IPS-15b (cell line): Measurements from ENCODE around the gene FOXB1.

Source experiments
- H3K27me3 ChIP-seq: one replicate; pipeline ENCODE4 v1.6.1; 2013; ENCODE audit warnings: low read length; ENCODE audit not compliant: control insufficient read depth, insufficient read depth
- H3K36me3 ChIP-seq: one replicate; pipeline ENCODE4 v1.6.1; 2013; ENCODE audit warnings: low read length; ENCODE audit not compliant: control insufficient read depth, insufficient read depth
- H3K4me1 ChIP-seq: one replicate; pipeline ENCODE4 v1.6.1; 2013; ENCODE audit warnings: mild to moderate bottlenecking, low read length; ENCODE audit not compliant: control insufficient read depth, insufficient read depth
- H3K4me3 ChIP-seq: one replicate; pipeline ENCODE4 v1.5.1; 2013; ENCODE audit warnings: low read depth, low read length
- H3K9ac ChIP-seq: one replicate; pipeline ENCODE4 v1.6.1; 2013; ENCODE audit warnings: low read depth, mild to moderate bottlenecking, low read length
- H3K9me3 ChIP-seq: one replicate; pipeline ENCODE4 v1.6.1; 2013; ENCODE audit warnings: mild to moderate bottlenecking, low read length; ENCODE audit not compliant: control insufficient read depth, insufficient read depth

FOXB1 gene

DNA sequence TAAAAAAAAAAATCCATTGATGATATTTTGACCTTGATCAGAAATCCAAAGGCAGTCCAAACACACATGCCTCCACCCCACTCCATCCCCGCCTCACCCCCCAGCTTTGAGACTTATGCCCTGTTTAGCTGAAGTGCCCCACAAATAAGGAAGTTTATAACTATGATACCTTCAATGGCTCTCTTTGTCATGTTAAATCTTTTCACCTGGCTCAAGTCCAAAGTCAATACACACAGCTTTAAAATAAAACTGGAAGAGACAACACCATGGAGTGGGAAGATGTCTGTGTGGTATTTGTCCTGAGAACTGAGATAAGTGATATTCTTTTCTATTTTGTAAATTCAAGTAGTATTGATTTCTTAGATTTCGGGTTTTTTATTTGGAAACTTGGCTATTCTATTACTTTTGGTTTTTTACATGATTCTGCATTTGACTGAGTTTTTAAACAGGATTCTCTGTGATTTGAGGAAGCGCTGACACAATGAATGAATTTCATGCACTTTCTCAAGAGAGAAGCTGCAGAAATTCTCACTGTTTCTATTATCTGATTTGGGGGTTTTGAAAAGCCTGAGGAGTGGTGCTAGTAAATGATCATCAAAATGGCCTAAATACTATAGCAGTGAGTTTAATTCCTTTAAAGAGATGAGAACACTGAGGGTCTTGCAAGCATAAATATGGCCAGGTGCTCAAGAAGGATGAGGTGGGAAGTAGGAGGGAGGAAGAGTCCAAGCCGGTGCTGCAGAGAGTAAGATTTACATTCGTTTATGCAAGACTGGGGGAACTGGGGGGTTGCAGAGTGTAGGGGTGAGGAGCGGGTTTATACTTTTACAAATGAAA is 5.2 kb downstream of the FOXB1 start:
- Histone ChIP-seq H3K4me3 (peak overlapping the region; percentile 21), H3K9ac (no peak overlapping the region), H3K27me3 (peaks cover 22% of the 10 kb centered on the region), H3K9me3 (no peaks in the 10 kb centered on the region), H3K4me1 (peaks cover 53% of the 10 kb centered on the region), H3K36me3 (no peaks in the 10 kb centered on the region)

DNA sequence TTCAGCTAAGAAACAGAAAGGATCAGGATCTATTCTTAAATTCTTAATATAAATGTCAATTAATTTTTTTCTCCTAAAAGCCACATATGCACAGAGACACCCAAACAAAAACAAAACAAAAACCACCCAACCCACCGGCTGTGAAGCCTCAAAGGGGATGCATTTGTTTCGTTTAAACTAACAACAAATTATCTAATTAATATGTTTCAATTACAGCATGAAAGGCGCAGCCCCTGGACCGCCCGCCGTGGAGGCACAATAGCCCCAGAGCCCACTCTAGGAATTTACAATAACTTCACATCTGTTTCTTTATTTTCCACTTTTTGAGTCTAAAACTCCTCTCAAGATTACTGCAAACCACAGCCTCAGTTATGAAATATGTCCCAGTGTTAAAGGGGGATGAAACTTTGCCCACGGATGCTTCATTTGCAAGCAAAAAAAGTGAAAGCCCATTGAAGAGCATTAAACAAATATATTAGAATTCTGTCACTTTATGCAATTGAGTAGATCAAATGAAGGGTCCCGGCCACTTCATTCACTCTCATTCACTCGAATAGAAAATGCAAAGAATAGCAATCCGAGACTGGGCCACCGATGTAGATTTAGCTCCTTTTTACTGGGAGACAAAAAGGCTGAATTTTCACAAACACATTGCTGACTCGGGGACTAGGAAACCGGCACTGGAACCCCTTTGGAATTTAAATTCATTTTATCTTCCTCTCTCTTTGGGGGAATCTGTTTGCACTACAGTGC is 6.0 kb downstream of the FOXB1 start:
- H3K9me3 ChIP-seq = no peaks in the 10 kb centered on the region
- peaks cover 15% of the 10 kb centered on the region for H3K27me3 ChIP-seq
- H3K4me3 ChIP-seq = peak overlapping the region; percentile 21
- H3K4me1 ChIP-seq = peaks cover 53% of the 10 kb centered on the region
- no peak overlapping the region for H3K9ac ChIP-seq
- no peaks in the 10 kb centered on the region for H3K36me3 ChIP-seq

DNA sequence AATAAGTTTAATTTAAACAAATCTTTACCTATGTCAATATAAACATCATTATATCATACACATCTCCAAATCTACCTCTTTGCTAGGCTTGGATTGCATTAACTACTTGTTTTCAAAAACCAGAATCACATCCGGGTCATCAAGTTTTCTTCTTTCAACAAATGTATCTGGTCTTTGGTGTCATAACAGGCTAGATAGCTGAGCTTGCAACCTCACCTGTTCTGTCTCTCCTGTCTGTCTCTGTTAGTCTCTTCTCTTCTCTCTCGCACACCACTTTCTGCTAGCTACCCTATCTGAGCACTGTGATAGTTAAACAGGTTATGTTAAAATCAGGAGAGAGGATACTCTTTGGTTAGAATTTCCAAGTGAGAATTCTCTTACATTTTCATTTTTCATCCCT is 6.7 kb downstream of the FOXB1 start:
- Histone ChIP-seq H3K4me3 (no peak overlapping the region), H3K27me3 (peaks cover 8% of the 10 kb centered on the region), H3K9me3 (no peaks in the 10 kb centered on the region), H3K9ac (no peak overlapping the region), H3K36me3 (no peaks in the 10 kb centered on the region), H3K4me1 (peaks cover 53% of the 10 kb centered on the region)

GRCh38 chr15:60012695-60013094 is 8.6 kb downstream of the FOXB1 start:
- Histone ChIP-seq H3K27me3 (peaks cover 5% of the 10 kb centered on the region), H3K36me3 (no peaks in the 10 kb centered on the region), H3K4me3 (no peak overlapping the region), H3K4me1 (peaks cover 46% of the 10 kb centered on the region), H3K9me3 (no peaks in the 10 kb centered on the region), H3K9ac (no peak overlapping the region)

DNA sequence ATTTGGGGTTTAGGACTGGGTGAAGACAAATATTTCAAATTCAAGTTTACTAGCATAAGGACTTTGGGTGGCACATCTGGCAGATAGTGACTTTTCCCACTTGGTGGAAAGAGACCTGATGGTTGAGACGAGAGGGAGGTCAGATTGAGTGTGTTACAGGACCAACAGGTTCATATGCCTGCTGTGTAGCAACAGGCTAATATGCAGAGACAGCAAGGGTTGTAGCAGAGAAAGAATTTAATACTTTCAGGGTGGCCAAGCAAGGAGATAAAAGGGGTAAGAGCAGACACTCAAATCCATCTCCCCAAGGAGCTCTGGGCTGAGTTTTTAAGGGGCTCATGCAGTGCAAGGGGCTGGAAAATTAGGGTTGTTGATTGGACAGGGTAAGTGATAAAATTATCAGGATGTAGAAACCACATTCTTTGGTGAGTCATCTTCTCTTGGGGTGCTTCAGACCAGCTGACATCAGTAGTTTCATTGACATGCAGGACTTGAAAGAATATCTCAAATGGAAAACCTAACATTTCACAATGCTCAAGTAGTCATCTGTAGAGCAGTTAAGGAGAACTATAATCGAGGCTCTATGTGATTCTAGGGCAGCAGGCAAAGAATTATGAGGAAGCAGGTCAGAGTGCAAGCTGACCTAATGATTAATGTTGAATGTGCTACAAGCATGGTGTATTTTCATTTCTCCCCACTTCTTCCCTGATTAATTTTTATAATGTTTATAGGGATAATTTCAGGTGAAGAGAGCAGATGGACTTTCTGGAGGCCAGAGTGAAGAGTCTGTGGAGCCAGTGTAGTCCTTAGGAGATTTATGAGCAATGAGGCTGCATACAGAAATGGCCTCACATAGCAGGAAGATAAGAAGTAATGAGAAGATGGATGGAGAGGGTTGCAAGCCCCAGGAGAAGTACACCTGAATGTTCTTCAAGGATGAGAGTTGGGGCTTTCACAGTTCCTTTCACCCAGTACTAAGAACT is 13.7 kb downstream of the FOXB1 start:
- no peaks in the 10 kb centered on the region for H3K9me3 ChIP-seq
- H3K4me1 ChIP-seq = peaks cover 7% of the 10 kb centered on the region
- H3K27me3 ChIP-seq = no peaks in the 10 kb centered on the region
- H3K9ac ChIP-seq = no peak overlapping the region
- H3K4me3 ChIP-seq = no peak overlapping the region
- no peaks in the 10 kb centered on the region for H3K36me3 ChIP-seq

- no peaks in the 10 kb centered on the region for H3K9me3 ChIP-seq
- H3K9ac ChIP-seq = no peak overlapping the region
- no peaks in the 10 kb centered on the region for H3K27me3 ChIP-seq
- H3K36me3 ChIP-seq = no peaks in the 10 kb centered on the region
- H3K4me1 ChIP-seq = peaks cover 12% of the 10 kb centered on the region
- no peak overlapping the region for H3K4me3 ChIP-seq
These were observed 16.6 kb downstream of the FOXB1 start for GRCh38 chr15:60020736-60021135.

- H3K36me3 ChIP-seq = no peaks in the 10 kb centered on the region
- H3K9me3 ChIP-seq = no peaks in the 10 kb centered on the region
- no peak overlapping the region for H3K4me3 ChIP-seq
- H3K9ac ChIP-seq = no peak overlapping the region
- no peaks in the 10 kb centered on the region for H3K27me3 ChIP-seq
- peaks cover 12% of the 10 kb centered on the region for H3K4me1 ChIP-seq
These were observed 17.7 kb downstream of the FOXB1 start for GRCh38 chr15:60021589-60022378.

- H3K9ac ChIP-seq = no peak overlapping the region
- no peak overlapping the region for H3K4me3 ChIP-seq
- H3K4me1 ChIP-seq = peaks cover 12% of the 10 kb centered on the region
- no peaks in the 10 kb centered on the region for H3K36me3 ChIP-seq
- no peaks in the 10 kb centered on the region for H3K27me3 ChIP-seq
- no peaks in the 10 kb centered on the region for H3K9me3 ChIP-seq
These were observed 18.2 kb downstream of the FOXB1 start for GRCh38 chr15:60022379-60022741.

GRCh38 chr15:60026555-60026954 is 22.4 kb downstream of the FOXB1 start:
- Histone ChIP-seq H3K9ac (no peak overlapping the region), H3K4me1 (peaks cover 12% of the 10 kb centered on the region), H3K36me3 (no peaks in the 10 kb centered on the region), H3K4me3 (no peak overlapping the region), H3K27me3 (no peaks in the 10 kb centered on the region), H3K9me3 (no peaks in the 10 kb centered on the region)

GRCh38 chr15:60035344-60035743 is 31.2 kb downstream of the FOXB1 start:
- H3K4me3 ChIP-seq = no peak overlapping the region
- no peak overlapping the region for H3K9ac ChIP-seq
- H3K27me3 ChIP-seq = no peaks in the 10 kb centered on the region
- H3K36me3 ChIP-seq = no peaks in the 10 kb centered on the region
- H3K4me1 ChIP-seq = peaks cover 7% of the 10 kb centered on the region
- H3K9me3 ChIP-seq = no peaks in the 10 kb centered on the region

GRCh38 chr15:60039316-60039715 is 35.2 kb downstream of the FOXB1 start:
- H3K36me3 ChIP-seq = no peaks in the 10 kb centered on the region
- H3K27me3 ChIP-seq = no peaks in the 10 kb centered on the region
- H3K9ac ChIP-seq = no peak overlapping the region
- H3K4me1 ChIP-seq = peaks cover 30% of the 10 kb centered on the region
- H3K4me3 ChIP-seq = no peak overlapping the region
- no peaks in the 10 kb centered on the region for H3K9me3 ChIP-seq
